ENCODE results near the gene ZNF483.
"Not testable (repeated sequence)": the region's sequence is repeated elsewhere in the genome, so short reads cannot be mapped to it uniquely, and the experiment has no call there.

ZNF483 gene

GRCh38 chr9:111615928-111616327 is 90.9 kb downstream of the ZNF483 start:
- DNase-seq, result no peak

GRCh38 chr9:111617349-111617748 is 92.4 kb downstream of the ZNF483 start:
- not testable (repeated sequence) for DNase-seq

- DNase-seq, result no peak
Measured at GRCh38 chr9:111621895-111622480, 97.0 kb downstream of the ZNF483 start.

GRCh38 chr9:111622626-111623025 is 97.6 kb downstream of the ZNF483 start:
- no peak for DNase-seq

Data from cerebellar nuclear complex (tissue), 1 donor.